ENCODE data around the gene AAMP.

GRCh38 chr2:218282173-218282991, 12.4 kb upstream of the AAMP start:
- TF ChIP-seq, protein P1, sequence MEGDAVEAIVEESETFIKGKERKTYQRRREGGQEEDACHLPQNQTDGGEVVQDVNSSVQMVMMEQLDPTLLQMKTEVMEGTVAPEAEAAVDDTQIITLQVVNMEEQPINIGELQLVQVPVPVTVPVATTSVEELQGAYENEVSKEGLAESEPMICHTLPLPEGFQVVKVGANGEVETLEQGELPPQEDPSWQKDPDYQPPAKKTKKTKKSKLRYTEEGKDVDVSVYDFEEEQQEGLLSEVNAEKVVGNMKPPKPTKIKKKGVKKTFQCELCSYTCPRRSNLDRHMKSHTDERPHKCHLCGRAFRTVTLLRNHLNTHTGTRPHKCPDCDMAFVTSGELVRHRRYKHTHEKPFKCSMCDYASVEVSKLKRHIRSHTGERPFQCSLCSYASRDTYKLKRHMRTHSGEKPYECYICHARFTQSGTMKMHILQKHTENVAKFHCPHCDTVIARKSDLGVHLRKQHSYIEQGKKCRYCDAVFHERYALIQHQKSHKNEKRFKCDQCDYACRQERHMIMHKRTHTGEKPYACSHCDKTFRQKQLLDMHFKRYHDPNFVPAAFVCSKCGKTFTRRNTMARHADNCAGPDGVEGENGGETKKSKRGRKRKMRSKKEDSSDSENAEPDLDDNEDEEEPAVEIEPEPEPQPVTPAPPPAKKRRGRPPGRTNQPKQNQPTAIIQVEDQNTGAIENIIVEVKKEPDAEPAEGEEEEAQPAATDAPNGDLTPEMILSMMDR (IDR thresholded peaks at IDR 0.05 in 4 of 5, conservative IDR thresholded peaks at IDR 0.05 in 1 of 5) = no peak
- peak in 1 of 2 donors; percentile 45 for TF ChIP-seq POLR2A (IDR thresholded peaks at IDR 0.05)

Data from gastrocnemius medialis (tissue), 4 donors.